Left lobe of liver (tissue), 2 donors: ENCODE results near the gene COLEC12. TPM values are rescaled to one million over a fixed set of nuclear protein-coding genes. Genes with fewer than 3 reads are reported as not detected.

ENCODE experiments used
- ATAC-seq: fragments of 200-7000 bp; cut with Tn5 transposase; one replicate; pipeline ENCODE4 v1.9.1; 2020; ENCODE audit warnings: mild to moderate bottlenecking, moderate library complexity
- DNase-seq: peaks from one replicate; pipeline ENCODE4 v3.0.0-alpha.2; 2020; ENCODE audit warnings: low spot score
- total RNA-seq: library from RNA; stranded (reverse); gene quantifications from one replicate; pipeline ENCODE4 v1.2.1, GENCODE V29; 2021
- donor health status: DM: no; HTN: no; CAD: no; lungs with moderate emphysema.
- donor health status: DM: no; HTN: yes; CAD: no.

COLEC12 gene
- total RNA-seq, 1 donor from 2014 or later, result 0.08 TPM

- ATAC-seq, result no peak
- DNase-seq, result no peak
Measured at GRCh38 chr18:448116-448790, 52.2 kb downstream of the COLEC12 start.

DNA sequence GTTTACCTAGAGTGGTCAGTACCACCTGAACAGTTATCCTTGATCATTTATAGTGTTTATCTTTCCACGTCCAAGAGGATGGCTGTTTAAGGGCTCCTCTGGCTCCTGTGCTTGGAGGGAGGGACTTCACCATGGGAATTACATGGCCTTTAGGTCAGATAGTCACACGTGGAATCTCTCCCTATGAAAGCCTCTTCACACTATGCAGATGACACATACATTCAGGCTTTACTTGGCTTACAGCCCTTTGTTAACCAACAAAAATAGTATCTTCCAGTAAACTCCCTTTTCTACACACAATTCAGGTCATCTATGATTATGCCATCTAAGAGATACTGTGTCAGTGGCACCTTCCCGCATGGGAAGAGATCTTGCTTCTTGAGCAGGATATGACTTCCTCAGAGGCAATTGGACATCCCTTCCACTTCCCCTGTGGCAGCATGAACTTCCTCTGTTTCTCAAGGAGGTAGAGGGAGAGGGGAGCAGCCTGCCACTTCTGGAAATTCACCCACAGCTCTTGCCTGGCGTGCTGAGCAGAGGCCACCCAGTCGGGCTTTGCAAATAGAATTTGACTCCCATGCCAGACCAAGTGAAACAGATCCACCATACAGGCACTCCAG is 53.5 kb downstream of the COLEC12 start:
- ATAC-seq, result peak; percentile 44
- DNase-seq, result no peak

DNA sequence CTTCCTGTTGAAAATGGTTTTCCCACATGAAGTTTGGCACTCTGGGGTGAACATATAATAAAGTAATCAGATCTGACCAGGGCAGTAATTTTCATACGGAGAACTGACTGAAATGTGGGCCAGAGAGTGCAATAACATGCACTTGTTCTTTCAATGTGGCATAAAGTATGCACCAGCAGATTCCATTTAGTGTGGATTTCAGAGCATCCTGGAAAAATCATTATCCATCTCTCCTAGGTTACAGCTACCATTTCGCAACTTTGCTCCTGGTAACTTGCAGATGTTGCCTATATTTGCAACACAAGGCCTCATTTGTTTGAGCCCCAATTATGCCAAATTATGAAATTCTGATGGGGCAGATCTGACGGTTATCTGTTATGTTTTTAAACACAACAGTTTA is 55.4 kb downstream of the COLEC12 start:
- ATAC-seq, result no peak
- no peak for DNase-seq

DNA sequence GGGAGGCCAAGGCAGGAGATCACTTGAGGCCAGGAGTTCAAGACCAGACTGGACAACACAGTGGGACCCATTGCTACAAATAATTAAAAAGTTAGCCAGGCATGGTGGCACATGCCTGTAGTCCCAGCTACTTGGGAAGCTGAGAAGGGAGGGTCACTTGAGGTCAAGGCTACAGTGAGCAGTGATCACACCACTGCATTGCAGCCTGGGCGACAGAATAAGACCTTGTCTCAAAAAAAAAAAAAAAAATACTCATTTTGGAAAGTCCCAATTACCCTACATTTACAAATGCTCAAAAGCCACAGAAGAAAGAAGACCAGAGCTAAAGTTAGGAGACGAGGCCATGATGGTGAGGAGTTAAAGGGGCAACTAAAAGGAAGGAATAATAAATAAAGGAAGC is 61.9 kb downstream of the COLEC12 start:
- no peak for ATAC-seq

DNA sequence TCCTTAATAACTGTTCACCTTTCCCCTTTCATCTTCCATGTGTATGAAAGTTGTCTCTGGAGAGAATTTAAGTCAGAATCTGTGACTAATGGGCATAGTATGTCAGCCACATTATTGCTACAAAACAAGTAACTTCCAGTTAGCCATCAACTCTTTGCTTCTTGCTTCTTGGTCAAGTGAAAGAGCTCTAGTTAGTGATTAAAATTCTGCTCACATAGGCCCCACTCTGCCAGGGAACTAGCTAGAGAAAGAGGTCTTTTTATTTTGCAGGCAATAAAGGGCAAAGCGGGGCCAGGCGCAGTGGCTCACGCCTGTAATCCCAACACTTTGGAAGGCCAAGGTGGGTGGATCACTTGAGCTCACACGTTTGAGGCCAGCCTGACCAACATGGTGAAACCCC is 64.6 kb downstream of the COLEC12 start:
- DNase-seq (no peak), ATAC-seq (no peak)

More for the DNA sequence above, 61.9 kb downstream of the COLEC12 start:
- no peak for DNase-seq

- no peak for DNase-seq
- no peak for ATAC-seq
Measured at GRCh38 chr18:434410-434809, 66.1 kb downstream of the COLEC12 start.

DNA sequence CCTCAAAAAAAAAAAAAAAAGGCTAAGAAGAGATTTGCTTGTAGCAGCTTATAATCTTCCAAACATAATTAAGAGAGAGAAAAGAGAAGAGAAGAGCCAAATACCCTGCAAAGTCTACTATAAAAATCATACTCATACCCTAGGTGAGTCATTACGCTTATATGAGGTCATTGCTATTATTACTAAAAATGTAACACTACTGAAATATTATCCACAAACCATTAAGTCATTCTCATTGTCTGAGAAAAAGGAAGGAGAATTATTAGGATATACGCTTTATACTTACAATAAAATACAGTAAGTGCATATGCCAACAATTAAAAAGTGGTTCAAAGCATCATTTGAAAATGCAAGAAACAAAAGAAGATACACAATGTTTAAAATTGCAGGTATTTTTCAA is 66.5 kb downstream of the COLEC12 start:
- ATAC-seq (no peak), DNase-seq (no peak)

DNA sequence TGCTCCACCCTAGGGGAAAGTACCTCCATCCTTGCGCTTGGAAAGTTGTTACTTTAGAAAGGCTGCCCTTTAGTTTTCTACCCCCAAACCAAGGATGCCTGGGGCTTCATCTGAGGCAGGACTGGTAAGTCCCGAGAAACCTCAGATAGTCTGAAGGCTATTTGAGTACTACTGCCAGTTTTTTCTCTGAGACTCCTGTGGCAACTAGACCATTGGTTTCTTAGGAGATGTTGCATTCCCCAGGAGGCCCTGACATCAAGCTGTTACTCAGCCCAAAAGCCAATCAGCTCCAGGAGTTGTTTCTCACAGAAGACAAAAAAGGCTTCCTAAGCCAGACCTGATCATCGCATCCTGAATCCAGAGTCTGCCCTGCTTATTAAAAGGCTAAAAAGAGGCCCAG is 67.2 kb downstream of the COLEC12 start:
- DNase-seq (no peak), ATAC-seq (no peak)

DNA sequence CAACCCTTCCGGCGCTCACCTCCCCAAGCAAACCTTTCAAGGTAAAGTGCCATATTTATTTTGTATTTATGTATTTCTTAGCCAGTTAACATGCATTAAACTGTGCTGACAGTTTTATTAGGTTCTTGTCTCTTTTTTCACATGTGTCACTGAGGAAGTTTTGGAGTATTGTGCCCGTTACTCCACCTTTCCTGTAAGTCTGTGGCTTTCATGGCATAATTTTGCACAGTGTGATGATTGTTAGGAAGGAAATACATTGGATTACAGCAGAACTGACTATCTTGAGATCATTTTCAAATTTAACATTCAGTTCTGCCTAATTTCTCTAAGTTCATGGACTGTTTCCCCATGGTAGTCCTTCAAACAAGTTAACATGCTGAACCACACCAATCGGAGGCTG is 67.7 kb downstream of the COLEC12 start:
- DNase-seq (no peak), ATAC-seq (no peak)

DNA sequence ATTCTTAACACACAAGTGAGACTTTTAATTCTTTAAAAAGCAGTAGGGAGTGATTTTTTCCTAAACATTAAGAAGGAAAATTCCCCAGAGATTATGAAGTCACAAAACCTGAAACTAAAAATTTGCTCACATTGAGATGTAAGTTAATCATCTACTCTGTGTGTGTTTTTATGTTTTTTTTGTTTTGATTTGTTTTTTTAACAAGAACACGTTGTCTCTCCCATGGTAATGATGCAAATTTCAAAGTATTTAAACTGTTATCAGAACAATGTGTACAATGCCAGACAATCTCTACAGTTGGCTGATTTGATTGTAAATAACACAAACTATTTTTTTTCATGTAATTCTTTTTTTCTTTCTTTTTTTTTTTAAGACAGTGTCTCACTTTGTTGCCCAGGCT is 71.5 kb downstream of the COLEC12 start:
- DNase-seq, result no peak
- no peak for ATAC-seq

DNA sequence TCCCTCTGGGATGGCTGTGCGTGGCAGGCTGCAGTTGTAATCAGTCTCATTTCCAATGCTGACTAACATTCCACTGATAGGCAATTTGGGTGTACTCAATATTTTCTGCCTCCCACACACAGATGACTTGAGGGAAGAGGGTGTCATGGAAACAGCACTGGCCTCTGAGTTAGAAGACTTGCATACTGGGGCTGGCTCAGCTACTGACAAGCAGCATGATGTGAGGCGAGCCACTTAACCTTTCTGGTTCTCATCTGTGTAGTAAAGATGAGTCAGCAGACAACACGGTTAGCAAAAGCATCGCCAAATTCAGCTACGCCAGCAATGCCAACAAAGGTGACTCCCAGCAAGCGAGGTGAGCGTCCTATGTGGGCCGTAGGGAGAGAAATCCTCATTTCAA is 73.5 kb downstream of the COLEC12 start:
- no peak for DNase-seq

DNA sequence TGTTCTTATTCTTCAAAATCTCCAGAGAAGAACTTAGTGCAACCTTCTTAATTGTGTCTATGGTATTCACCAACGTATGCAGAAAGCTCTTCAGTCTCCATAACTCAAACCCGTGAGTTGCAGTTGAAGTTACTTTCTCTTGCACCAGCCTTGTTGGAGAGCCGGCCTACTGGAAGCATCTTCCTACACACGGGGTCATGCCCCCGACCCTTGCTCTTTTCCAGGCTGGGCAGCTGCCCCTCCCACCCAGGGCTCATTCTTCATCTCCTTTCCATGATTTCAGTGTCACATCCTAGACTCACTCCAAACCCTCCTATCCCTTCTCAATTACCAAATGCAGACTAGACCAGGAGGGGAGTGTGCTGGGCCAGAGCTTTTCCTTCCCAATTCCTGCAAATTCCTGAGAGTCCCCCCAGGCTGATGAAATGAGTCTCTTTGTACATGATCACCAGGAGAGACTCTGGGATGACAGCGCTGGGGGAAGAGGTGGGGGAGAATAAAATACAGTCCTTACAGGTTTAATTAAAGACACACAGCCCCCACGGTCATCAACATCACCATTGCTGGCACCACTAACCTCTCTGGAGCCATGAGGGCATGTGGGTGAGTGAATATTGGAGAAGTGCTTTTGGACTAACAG is 75.3 kb downstream of the COLEC12 start:
- DNase-seq (no peak), ATAC-seq (no peak)

More for the DNA sequence above, 73.5 kb downstream of the COLEC12 start:
- no peak for ATAC-seq

GRCh38 chr18:424668-425067 is 75.8 kb downstream of the COLEC12 start:
- ATAC-seq, result no peak
- DNase-seq, result no peak

- ATAC-seq, result no peak
- DNase-seq, result no peak
Measured at GRCh38 chr18:424071-424661, 76.3 kb downstream of the COLEC12 start.

DNA sequence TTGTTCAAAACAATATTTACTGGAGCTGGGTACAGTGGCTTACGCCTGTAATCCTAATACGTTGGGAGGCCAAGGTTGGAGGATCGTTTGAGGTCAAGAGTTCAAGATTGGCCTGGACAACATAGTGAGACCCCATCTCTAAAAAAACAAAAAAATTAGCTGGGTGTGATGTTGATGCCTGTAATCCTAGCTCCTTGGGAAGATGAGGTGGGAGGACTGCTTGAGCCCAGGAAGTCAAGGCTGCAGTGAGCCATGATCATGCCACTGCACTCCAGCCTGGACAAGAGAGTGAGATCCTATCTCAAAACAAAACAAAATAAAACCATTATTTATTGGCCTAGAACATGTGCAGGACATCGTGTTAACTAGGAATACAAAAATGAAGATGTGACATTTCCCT is 77.5 kb downstream of the COLEC12 start:
- no peak for ATAC-seq
- DNase-seq, result no peak

DNA sequence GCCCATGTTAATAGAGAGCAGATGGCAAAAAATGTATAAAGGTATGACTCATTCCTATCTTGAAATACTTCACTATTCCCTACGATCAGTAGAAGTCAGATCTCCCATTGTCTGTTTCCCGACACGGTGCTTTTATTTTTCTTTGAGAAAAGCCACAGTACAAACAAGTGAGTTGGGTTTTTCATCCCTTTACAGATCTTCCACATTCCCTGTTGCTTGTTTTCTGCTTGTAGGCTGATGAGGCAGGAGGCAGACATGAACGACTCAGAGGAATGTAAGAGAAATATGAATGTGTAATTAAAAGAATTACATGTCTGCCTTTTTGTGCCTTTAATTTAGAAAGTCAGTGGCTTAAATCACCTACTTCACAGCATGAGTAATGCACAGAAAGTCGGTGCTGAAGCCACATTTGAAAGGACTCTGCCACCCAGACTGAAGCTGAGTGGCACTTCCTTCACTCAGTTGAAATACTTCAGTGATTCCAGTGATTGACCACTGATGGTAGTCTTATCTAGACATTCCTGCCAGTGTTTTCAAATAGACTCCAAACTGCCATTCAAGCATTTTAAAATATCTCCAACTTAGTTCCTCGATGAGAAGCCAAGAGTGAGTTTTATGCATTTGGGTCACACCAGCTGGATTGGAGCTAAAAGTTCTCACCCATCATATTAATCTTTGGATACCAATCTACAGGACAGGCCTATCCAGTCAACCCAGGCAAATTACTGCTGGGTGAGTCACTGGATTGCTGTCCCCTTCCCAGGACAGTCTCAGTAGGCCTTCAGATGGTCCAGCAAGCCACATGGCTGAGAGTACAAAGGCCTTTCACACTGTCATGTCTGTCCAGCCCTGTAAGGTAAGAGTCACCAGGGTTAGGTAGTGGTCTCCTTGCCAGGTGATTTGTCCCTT is 79.0 kb downstream of the COLEC12 start:
- DNase-seq (no peak), ATAC-seq (no peak)

GRCh38 chr18:420661-421246 is 79.7 kb downstream of the COLEC12 start:
- DNase-seq (no peak), ATAC-seq (no peak)

DNA sequence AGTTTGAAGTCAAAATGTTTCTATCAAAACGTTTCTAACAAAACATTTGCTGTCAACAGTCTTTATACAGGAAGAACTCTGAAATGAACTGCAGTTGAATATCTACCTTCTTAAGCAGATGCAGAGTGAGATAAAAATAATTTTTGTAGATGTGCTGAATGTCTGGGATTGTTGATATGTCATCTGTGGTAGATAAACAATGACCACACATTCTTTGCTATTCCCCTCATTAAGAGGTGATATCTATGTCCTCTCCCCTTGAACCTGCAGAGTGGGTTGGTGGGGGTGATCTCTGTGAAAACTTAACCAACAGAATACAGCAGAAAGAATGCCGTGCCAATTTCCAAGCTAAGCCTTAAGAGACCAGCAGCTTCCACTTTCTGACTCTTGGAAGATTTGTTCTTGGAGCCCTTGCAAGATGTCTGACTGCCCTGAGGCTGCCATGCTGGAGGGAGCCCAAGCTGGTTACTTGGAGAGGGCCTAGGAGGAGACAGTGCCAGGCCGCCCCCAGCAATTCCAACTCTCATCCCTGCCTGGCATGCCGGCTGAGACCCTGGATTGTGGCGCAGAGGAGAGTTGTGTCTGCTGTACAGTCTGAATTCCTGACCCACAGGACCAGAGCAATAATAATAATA is 80.8 kb downstream of the COLEC12 start:
- DNase-seq, result no peak
- no peak for ATAC-seq

- no peak for ATAC-seq
- no peak for DNase-seq
Measured at GRCh38 chr18:417495-417894, 83.0 kb downstream of the COLEC12 start.

- no peak for DNase-seq
- no peak for ATAC-seq
Measured at GRCh38 chr18:416930-417329, 83.6 kb downstream of the COLEC12 start.
